MM.1S (cell line): Measurements from ENCODE around the gene KRTAP5-5.
"Not testable (repeated sequence)": the region's sequence is repeated elsewhere in the genome, so short reads cannot be mapped to it uniquely, and the experiment has no call there.

Source experiments
- CTCF ChIP-seq: fragments of 300-600 bp; sonication (generic); IDR thresholded peaks from 2 replicates; pipeline ENCODE4 v1.5.1; 2016; ENCODE audit warnings: antibody characterized with exemption, low read length, mixed read lengths
- EZH2 ChIP-seq: fragments of 300-600 bp; sonication (generic); optimal IDR thresholded peaks from 2 replicates; pipeline ENCODE3; 2017; ENCODE audit warnings: low read depth, mild to moderate bottlenecking, antibody characterized with exemption, low read length, mixed read lengths

GRCh38 chr11:1670457-1670856, 40.9 kb downstream of the KRTAP5-5 start:
- TF ChIP-seq CTCF, EZH2: not testable (repeated sequence)
